ENCODE data around the gene SSBP3. TPM values are rescaled to one million over a fixed set of nuclear protein-coding genes. Genes with fewer than 3 reads are reported as not detected.

The SSBP3 gene
- total RNA-seq, 1 experiment from 2014 or later, result 42.1 TPM

- Mint-ChIP-seq H3K4me1 (ENCODE audit: low read depth, unreplicated experiment) (peaks cover 9% of the 10 kb centered on the region), H3K27ac (ENCODE audit: unreplicated experiment) (no peak overlapping the region), H3K4me3 (ENCODE audit: unreplicated experiment) (no peak overlapping the region), H3K27me3 (ENCODE audit: insufficient read depth, unreplicated experiment) (no peaks in the 10 kb centered on the region), H3K9me3 (ENCODE audit: unreplicated experiment) (no peaks in the 10 kb centered on the region), H3K36me3 (ENCODE audit: insufficient read depth, unreplicated experiment) (peaks cover 7% of the 10 kb centered on the region)
- DNase-seq, result no peak
- no peak for TF ChIP-seq CTCF (IDR thresholded peaks at IDR 0.05; ENCODE audit: insufficient read depth in 1 of 2, low read depth in 1 of 2, low read length in 1 of 2, severe bottlenecking in 1 of 2, unreplicated experiment in 1 of 2)
- no peaks in the 10 kb centered on the region for H3K27me3 ChIP-seq (replicated peaks; ENCODE audit: control insufficient read depth, insufficient read depth, low read length)
- no peaks in the 10 kb centered on the region for H3K4me1 ChIP-seq
- ChIA-PET CTCF (no interaction called here), POLR2A (no interaction called here)
- no peaks in the 10 kb centered on the region for H3K36me3 ChIP-seq (ENCODE audit: control insufficient read depth, insufficient read depth, low read length)
- H3K9me3 ChIP-seq, result no peaks in the 10 kb centered on the region
- intact Hi-C loops (cut with micrococcal nuclease; ENCODE audit: unreplicated experiment), result loop anchor here (1.0 kb wide), 1 partner anchor 16 kb away; no protein-coding TSS in a partner anchor
- no peak overlapping the region for H3K4me3 ChIP-seq (ENCODE audit: low read depth, low read length)
- no TSS peak for BruUV-seq (replicated peaks)
These were observed 34.3 kb downstream of the SSBP3 start for GRCh38 chr1:54371942-54372275.

GRCh38 chr1:54371038-54371941, 34.9 kb downstream of the SSBP3 start:
- no TSS peak for BruUV-seq (replicated peaks)
- peaks cover 9% of the 10 kb centered on the region for H3K4me1 Mint-ChIP-seq (ENCODE audit: low read depth, unreplicated experiment)

More at GRCh38 chr1:54371038-54371941, 34.9 kb downstream of the SSBP3 start:
- intact Hi-C loops (cut with micrococcal nuclease; ENCODE audit: unreplicated experiment), result no loop called here
- H3K36me3 ChIP-seq (ENCODE audit: control insufficient read depth, insufficient read depth, low read length), result no peaks in the 10 kb centered on the region
- Mint-ChIP-seq H3K27me3 (ENCODE audit: insufficient read depth, unreplicated experiment) (no peaks in the 10 kb centered on the region), H3K27ac (ENCODE audit: unreplicated experiment) (no peak overlapping the region), H3K9me3 (ENCODE audit: unreplicated experiment) (no peaks in the 10 kb centered on the region), H3K36me3 (ENCODE audit: insufficient read depth, unreplicated experiment) (peaks cover 7% of the 10 kb centered on the region), H3K4me3 (ENCODE audit: unreplicated experiment) (no peak overlapping the region)
- DNase-seq, result no peak
- CTCF ChIA-PET, result no interaction called here
- no peaks in the 10 kb centered on the region for H3K27me3 ChIP-seq (replicated peaks; ENCODE audit: control insufficient read depth, insufficient read depth, low read length)
- no peaks in the 10 kb centered on the region for H3K4me1 ChIP-seq
- no peaks in the 10 kb centered on the region for H3K9me3 ChIP-seq
- no peak for TF ChIP-seq CTCF (IDR thresholded peaks at IDR 0.05; ENCODE audit: insufficient read depth in 1 of 2, low read depth in 1 of 2, low read length in 1 of 2, severe bottlenecking in 1 of 2, unreplicated experiment in 1 of 2)
- H3K4me3 ChIP-seq (ENCODE audit: low read depth, low read length), result no peak overlapping the region
- POLR2A ChIA-PET, result no interaction called here
